ENCODE data around the gene MLLT3. TPM values are rescaled to one million over a fixed set of nuclear protein-coding genes. Genes with fewer than 3 reads are reported as not detected.

MLLT3 gene
- total RNA-seq, 2 experiments from 2014 or later, result 59.1 to 60.8 TPM

DNA sequence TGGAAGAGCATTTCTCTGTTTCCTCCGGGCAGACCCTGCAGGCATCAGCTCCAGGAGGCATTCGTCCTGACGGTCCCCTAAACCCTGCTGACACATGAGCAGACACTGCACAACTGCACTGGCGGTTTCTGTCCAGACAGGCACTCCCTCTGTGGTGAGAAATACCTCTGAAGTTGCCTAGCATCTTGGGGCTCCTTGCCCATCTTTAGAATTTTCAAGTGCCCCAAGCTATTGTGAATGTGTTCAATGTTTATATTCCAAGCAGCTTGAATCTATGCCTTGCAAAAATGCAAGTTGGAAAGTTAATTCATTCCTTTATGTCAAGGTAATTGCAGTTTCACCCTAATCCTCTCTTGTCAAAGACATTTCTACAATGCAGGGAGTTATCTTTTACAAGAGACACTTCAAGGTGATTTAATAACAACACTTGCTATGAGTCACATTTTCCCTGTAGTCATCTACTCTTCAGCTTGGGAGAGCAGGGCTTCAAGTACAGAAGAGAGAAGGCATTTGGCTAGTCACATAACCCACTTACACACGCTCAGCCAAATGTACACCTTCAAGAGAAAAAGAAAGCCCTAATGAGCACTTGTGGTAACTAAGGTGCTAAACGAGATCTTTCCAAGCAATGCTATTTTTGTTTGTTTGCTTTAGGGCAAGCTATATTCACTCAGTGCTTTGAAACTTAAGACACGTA, 302.5 kb downstream of the MLLT3 start:
- peak; percentile 54 for DNase-seq
- ATAC-seq, result peak; percentile 77
- peak overlapping the region; percentile 81 for H3K27ac Mint-ChIP-seq
- POLR2A ChIA-PET, result interaction anchor here (0.7 to 3.0 kb wide), 5 partner anchors 9 to 331 kb away, joined by 3 to 19 read pairs (median 4); no protein-coding TSS in a partner anchor
- peak overlapping the region; percentile 2 for H3K4me3 Mint-ChIP-seq
- intact Hi-C loops (cut with micrococcal nuclease), result loop anchor here (2.0 kb wide), 1 partner anchor 111 kb away; no protein-coding TSS in a partner anchor
- no peaks in the 10 kb centered on the region for H3K9me3 Mint-ChIP-seq
- no peaks in the 10 kb centered on the region for H3K27me3 Mint-ChIP-seq
- TF ChIP-seq, protein P1, sequence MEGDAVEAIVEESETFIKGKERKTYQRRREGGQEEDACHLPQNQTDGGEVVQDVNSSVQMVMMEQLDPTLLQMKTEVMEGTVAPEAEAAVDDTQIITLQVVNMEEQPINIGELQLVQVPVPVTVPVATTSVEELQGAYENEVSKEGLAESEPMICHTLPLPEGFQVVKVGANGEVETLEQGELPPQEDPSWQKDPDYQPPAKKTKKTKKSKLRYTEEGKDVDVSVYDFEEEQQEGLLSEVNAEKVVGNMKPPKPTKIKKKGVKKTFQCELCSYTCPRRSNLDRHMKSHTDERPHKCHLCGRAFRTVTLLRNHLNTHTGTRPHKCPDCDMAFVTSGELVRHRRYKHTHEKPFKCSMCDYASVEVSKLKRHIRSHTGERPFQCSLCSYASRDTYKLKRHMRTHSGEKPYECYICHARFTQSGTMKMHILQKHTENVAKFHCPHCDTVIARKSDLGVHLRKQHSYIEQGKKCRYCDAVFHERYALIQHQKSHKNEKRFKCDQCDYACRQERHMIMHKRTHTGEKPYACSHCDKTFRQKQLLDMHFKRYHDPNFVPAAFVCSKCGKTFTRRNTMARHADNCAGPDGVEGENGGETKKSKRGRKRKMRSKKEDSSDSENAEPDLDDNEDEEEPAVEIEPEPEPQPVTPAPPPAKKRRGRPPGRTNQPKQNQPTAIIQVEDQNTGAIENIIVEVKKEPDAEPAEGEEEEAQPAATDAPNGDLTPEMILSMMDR (IDR thresholded peaks at IDR 0.05), result no peak
- CTCF ChIA-PET, result interaction anchor here (1.0 to 1.3 kb wide), 4 partner anchors 15 to 304 kb away, joined by 3 to 4 read pairs (median 4); no protein-coding TSS in a partner anchor
- peaks cover 4% of the 10 kb centered on the region for H3K36me3 Mint-ChIP-seq (ENCODE audit: low read depth)
- peaks cover 87% of the 10 kb centered on the region for H3K4me1 Mint-ChIP-seq (ENCODE audit: low read depth)

DNA sequence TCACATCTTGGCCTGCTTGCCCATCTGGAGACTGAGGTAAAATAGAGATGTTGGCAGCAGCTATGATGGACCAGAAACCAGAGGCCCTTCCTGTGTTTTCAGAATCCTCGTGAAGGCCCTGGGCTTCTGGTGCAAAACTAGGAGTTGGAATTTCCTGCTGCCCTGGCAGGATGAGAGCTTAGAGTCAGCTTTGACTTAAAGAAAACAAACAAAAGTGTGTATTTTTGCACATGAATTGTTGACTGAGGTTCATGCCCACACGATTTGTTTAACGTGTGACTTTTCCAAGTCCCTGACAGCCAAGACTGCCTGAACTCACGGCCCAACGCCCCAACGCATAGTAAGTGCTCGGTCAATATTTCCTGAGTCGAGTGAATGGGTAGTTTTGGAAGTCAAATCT, 303.1 kb downstream of the MLLT3 start:
- POLR2A ChIA-PET, result interaction anchor here (1.1 to 1.2 kb wide), 3 partner anchors 9 to 16 kb away, joined by 3 to 4 read pairs (median 4); no protein-coding TSS in a partner anchor
- H3K36me3 Mint-ChIP-seq (ENCODE audit: low read depth), result peaks cover 4% of the 10 kb centered on the region
- ATAC-seq (no peak), DNase-seq (no peak)
- TF ChIP-seq, protein P1 (IDR thresholded peaks at IDR 0.05), result no peak
- peaks cover 87% of the 10 kb centered on the region for H3K4me1 Mint-ChIP-seq (ENCODE audit: low read depth)
- peak overlapping the region; percentile 81 for H3K27ac Mint-ChIP-seq
- no peaks in the 10 kb centered on the region for H3K9me3 Mint-ChIP-seq
- H3K27me3 Mint-ChIP-seq, result no peaks in the 10 kb centered on the region
- no peak overlapping the region for H3K4me3 Mint-ChIP-seq
- intact Hi-C loops (cut with micrococcal nuclease), result no loop called here
- CTCF ChIA-PET, result interaction anchor here (1.3 kb wide), 1 partner anchor 15 kb away, joined by 4 read pairs; no protein-coding TSS in a partner anchor

DNA sequence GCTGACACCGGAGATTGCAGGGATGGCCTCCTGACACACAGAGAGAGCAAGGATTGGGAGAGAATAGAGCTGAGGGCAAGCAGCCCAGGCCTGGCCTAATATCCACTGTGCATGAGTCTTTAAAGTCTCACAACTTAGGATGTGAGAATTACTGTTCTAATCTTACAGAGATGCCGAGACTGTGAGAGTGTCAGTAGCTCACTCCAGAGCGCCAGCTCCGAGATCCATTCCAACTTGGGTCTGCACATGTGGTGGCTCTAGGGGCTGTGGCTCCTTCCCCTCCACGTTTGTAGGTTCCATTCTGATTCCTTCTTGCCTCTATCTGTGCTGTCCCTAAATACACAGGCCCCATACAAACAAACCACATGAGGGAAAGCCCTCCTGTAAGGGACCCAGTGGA, 304.6 kb downstream of the MLLT3 start:
- H3K27ac Mint-ChIP-seq, result peak overlapping the region; percentile 21
- POLR2A ChIA-PET, result no interaction called here
- TF ChIP-seq, protein P1 (IDR thresholded peaks at IDR 0.05), result no peak
- ATAC-seq, result no peak
- intact Hi-C loops (cut with micrococcal nuclease), result no loop called here
- no peaks in the 10 kb centered on the region for H3K9me3 Mint-ChIP-seq
- DNase-seq, result no peak
- peaks cover 5% of the 10 kb centered on the region for H3K36me3 Mint-ChIP-seq (ENCODE audit: low read depth)
- H3K4me1 Mint-ChIP-seq (ENCODE audit: low read depth), result peaks cover 81% of the 10 kb centered on the region
- no peaks in the 10 kb centered on the region for H3K27me3 Mint-ChIP-seq
- no peak overlapping the region for H3K4me3 Mint-ChIP-seq
- CTCF ChIA-PET, result interaction anchor here (1.5 kb wide), 1 partner anchor 16 kb away, joined by 3 read pairs; no protein-coding TSS in a partner anchor

DNA sequence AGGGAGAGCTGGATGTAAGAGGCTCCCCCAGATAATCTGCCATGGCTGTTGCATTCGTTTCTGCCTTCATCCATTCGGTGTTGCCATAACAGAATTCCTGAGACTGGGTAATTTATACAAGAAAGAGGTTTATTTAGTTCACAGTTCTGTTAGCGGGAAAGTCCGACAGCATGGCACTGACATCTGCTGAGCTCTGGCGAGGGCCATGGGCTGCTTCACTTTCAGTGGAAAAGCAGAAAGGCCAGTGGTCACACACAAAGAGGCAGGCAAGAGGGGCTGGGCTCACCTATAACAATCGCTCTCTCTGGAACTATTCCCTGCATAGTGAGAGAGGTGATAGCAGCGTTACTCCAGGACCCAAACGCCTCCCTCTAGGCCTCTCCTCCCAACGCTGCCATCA, 305.9 kb downstream of the MLLT3 start:
- CTCF ChIA-PET, result no interaction called here
- ATAC-seq (no peak), DNase-seq (no peak)
- H3K4me1 Mint-ChIP-seq (ENCODE audit: low read depth), result peaks cover 72% of the 10 kb centered on the region
- H3K27ac Mint-ChIP-seq, result peak overlapping the region; percentile 92
- POLR2A ChIA-PET, result no interaction called here
- H3K9me3 Mint-ChIP-seq, result no peaks in the 10 kb centered on the region
- H3K27me3 Mint-ChIP-seq, result no peaks in the 10 kb centered on the region
- TF ChIP-seq, protein P1 (IDR thresholded peaks at IDR 0.05), result no peak
- peaks cover 1% of the 10 kb centered on the region for H3K36me3 Mint-ChIP-seq (ENCODE audit: low read depth)
- no peak overlapping the region for H3K4me3 Mint-ChIP-seq
- intact Hi-C loops (cut with micrococcal nuclease), result no loop called here

DNA sequence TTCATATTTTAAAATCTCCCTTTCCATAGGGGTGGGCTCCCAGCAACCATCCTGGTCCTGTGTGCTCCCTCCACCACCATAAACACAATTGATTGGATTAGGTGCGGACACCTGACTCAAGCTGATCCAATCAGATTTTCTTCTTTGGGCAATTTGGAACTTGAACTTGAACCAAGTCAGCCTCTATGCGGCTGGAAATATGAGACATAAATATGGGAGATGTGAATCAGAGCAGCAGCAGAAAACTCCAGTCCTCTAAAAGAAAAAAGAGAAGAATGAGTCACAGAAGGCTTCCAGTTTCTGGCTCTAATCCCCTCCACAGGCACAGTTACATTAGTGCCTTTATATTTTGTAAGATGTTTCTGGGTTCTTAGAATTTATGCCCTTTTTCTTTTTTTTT, 306.6 kb downstream of the MLLT3 start:
- Mint-ChIP-seq H3K4me3 (no peak overlapping the region), H3K4me1 (ENCODE audit: low read depth) (peaks cover 65% of the 10 kb centered on the region), H3K9me3 (no peaks in the 10 kb centered on the region), H3K27me3 (no peaks in the 10 kb centered on the region), H3K36me3 (ENCODE audit: low read depth) (peaks cover 1% of the 10 kb centered on the region), H3K27ac (peak overlapping the region; percentile 92)
- CTCF ChIA-PET, result no interaction called here
- TF ChIP-seq, protein P1 (IDR thresholded peaks at IDR 0.05), result no peak
- intact Hi-C loops (cut with micrococcal nuclease), result no loop called here
- peak; percentile 47 for ATAC-seq
- POLR2A ChIA-PET, result interaction anchor here (1.0 kb wide), 1 partner anchor 106 kb away, joined by 3 read pairs; no protein-coding TSS in a partner anchor
- DNase-seq, result peak; percentile 31

All from activated CD8-positive, alpha-beta T cell treated with anti-CD3 and anti-CD28 coated beads for 36 hours (primary cell).